Fibroblast of peridontal ligament (primary cell): ENCODE results near the gene ACVR2B.
A peak's percentile ranks its signal among the peaks of the same experiment; 100 is the strongest.

Experiments
- DNase-seq: peaks from one replicate; pipeline ENCODE4 v3.0.0-alpha.2; 2010; ENCODE audit errors: extremely low read depth

ACVR2B gene

GRCh38 chr3:38458796-38459498 is 5.3 kb downstream of the ACVR2B start:
- peak; percentile 87 for DNase-seq

GRCh38 chr3:38459499-38460048 is 5.9 kb downstream of the ACVR2B start:
- DNase-seq: peak; percentile 8

- no peak for DNase-seq
Observed at GRCh38 chr3:38460377-38461270, 6.9 kb downstream of the ACVR2B start.

DNA sequence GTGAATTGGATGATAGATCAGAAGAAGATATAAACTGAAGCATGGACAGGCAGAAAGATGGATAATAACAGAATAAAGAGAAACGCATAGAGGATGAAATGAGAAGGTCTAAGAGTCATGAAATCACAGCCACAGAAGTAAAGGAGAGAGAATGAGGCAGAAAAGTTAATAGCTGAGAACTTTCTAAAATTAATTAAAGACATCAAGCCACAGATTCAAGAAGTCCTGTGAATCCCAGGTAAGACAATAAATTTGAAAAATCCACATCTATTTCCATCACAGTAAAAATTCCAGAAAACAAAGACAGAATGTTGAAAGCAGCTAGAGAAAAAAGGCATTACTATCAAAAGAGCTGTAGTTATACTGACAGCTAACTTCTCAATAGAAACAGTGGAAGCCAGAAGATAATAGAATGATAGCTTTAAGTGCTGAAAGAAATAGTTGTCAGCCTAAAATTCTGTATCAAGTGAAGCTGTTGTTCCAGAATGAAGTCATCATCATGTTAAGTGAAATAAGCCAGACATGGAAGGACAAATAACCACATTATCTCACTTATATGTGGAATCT is 12.0 kb downstream of the ACVR2B start:
- no peak for DNase-seq

DNA sequence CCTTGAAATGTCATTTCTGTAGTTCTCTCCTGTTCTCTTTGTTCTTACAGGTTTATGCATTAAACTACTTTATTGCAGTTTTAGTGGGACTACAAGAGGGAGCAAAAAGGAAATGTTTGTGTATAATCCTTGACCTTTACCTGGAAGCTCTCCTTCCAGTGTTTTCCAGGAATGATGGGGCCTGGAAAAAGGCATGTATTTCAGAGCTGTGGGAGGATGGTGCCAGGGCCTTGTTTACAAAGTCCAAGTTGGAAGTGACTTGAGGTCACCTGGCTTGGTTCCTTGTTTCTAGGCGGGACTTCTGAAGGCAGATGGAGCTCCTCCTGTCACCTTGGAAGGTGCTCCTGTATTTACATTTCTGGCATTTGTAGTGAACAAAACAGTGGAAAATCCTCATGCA is 15.1 kb downstream of the ACVR2B start:
- no peak for DNase-seq

DNA sequence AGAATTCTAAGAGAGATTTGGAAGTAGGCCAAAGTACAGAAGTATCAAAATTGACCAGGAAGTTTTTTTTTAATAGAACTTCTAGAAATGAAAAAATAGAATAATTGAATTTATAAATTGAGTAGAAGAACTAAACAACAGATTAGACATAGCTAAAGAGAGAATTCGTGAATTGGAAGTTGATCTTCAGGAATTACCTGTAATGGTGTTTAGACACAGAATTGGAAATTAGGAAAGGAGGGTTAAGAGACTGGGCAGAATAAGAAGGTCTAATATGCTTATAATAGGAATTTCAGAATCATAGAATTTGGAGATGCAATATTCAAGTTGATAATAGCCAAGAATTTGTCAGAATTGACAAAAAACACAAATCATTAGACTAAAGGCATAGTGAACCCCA is 16.2 kb downstream of the ACVR2B start:
- DNase-seq: no peak

DNA sequence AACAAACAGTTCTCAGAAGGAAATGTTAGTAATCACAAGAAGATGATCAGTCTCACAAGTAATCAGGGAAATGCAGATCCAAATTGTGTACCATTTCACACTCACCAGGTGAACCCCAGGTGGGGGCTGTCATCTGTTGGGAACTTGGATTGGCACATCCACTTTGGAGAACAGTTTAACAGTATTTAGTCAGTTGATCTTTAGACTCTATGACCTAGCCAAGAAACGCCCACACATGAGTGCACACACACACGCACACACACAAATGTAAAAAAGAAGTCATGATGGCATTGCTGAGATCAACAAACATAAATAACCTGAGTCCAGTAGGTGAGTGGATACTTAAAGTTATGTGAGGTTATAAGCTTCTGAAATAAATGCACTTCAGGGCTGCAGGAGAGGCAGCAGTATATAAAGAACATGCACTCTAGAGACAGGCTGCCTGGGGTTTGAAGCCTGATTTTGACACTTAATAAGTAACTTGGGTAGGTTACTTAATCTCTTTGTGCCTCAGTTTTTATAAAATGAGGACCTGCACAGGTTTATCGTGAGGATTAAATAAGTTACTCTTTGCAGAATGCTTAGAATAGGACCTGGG is 17.7 kb downstream of the ACVR2B start:
- no peak for DNase-seq

- DNase-seq: no peak
Observed at GRCh38 chr3:38472342-38472741, 18.7 kb downstream of the ACVR2B start.

DNA sequence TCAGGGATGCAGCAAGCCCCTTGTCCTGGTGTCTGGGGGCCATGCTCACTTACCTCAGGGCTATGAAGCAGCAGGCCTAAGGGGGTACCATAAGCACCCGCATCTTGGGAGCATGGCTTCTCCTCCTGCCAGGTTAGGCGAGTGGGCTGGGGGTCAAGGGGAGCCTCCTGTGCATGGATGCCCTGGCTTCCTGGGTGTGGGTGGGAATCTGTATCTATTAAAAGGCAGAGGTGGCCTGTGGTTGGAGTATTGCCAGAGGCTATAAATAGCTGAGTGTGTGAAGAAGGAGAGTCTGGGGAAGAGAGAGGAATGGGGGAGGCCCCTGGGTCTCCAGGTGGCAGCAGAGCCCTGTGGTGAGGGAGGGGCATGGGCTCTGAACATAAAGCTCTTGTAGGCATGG is 19.5 kb downstream of the ACVR2B start:
- no peak for DNase-seq

- DNase-seq: no peak
Observed at GRCh38 chr3:38474928-38475605, 21.4 kb downstream of the ACVR2B start.

DNA sequence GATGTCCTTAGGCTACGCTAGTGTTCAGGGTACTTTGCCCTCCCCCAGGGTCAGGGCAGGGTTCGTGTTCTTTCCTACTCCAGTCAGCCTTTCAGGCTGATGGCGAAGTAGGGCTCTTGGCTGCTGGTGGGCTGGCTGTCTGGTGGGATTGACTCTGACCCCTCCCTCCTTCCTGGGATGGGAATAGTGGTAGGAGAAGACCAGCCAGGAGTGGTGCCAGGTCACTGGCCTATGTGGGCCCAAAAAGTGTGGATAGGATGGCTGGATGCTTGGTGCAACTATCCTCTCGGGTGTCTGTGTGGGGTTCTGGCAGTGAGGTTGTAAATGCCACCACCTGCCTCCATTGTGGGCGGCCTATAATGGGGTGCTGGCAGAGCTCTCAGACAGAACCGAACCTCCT is 22.0 kb downstream of the ACVR2B start:
- no peak for DNase-seq

DNA sequence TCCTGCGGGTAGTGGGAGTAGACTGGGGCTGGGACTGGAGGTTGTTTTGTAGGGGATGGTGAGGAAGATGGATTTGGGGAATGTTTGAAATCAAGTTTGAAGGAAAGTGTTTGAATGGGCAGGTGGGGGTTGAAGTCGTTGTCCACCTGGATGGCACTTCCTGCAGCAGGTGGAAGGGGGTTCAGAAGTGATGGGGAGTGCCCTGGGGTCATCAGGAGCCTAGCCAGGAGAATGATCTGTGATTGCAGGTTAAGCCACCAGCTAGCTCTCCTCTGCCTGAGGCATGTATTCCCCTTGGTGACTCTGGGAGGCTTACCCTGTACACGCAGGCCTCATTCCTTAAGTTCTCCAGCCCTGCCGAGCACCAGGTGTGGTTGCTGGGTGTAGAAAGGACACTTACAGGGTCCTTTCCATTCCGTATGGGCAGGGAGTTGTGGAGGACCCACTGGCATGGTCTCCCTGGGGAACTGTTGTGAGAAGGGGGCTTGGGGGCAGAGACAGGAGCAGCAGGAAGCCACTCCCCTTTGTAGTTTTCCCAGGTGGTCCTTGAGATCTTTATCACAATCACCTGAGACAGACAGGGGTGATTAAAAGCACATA is 22.6 kb downstream of the ACVR2B start:
- DNase-seq: no peak

GRCh38 chr3:38477057-38477820 is 23.5 kb downstream of the ACVR2B start:
- DNase-seq: no peak

DNA sequence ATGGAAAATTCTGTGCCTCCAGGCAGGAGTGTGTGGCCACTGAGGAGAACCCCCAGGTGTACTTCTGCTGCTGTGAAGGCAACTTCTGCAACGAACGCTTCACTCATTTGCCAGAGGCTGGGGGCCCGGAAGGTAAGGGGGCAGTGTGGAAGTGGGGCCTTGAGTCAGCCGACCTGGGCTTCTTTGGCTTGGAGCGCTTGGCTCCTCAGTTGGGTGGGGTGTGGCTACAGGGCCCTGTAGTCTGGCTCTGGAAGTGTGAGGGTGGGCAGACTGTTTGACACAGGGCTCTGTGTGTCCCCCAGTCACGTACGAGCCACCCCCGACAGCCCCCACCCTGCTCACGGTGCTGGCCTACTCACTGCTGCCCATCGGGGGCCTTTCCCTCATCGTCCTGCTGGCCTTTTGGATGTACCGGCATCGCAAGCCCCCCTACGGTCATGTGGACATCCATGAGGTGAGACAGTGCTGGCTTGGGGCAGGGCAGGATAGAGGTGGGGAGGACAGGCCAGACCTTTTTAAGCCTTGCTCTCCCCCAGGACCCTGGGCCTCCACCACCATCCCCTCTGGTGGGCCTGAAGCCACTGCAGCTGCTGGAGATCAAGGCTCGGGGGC is 24.3 kb downstream of the ACVR2B start:
- no peak for DNase-seq

- no peak for DNase-seq
Observed at GRCh38 chr3:38478901-38479300, 25.2 kb downstream of the ACVR2B start.

DNA sequence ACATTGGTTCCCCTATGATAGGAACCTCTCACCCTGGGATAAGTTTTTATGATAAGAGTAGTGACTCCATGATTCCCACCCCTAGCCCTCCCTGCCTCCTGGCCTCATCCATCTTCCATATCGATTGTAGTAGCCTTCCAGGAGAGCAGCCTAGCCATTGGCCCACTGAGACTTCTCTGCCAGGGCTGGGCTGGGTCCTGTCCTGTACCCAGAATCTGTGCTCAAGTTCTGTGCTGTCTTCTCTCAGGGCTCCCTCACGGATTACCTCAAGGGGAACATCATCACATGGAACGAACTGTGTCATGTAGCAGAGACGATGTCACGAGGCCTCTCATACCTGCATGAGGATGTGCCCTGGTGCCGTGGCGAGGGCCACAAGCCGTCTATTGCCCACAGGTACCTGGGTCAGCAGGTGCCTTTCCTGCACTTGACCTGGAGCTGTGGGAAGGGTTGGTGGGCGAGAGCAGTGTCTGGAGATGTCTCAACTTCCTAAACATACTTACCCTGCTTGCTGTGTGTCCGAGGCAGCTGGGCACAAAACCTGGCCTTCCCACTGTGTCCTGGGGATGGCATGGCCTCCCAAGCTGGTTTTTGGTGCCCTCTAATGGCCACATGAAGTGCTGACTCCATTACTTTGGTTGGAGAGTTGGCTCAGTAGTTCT is 25.9 kb downstream of the ACVR2B start:
- peak; percentile 78 for DNase-seq

DNA sequence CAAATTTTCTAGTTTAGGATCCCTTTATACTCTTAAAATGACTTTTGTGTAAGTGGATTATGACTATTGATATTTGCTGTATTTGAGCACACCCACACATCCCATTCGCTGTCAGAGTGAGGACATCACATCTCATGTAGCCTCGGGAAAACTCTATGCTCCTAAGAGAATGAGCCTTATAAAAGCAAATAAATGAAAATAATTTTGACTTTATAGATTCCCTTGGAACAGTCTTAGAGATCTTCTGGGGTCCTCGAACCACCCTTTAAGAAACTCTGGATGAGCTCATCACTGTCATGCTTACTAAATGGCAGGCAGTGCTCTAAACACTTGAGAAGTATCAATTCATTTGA is 26.4 kb downstream of the ACVR2B start:
- no peak for DNase-seq

DNA sequence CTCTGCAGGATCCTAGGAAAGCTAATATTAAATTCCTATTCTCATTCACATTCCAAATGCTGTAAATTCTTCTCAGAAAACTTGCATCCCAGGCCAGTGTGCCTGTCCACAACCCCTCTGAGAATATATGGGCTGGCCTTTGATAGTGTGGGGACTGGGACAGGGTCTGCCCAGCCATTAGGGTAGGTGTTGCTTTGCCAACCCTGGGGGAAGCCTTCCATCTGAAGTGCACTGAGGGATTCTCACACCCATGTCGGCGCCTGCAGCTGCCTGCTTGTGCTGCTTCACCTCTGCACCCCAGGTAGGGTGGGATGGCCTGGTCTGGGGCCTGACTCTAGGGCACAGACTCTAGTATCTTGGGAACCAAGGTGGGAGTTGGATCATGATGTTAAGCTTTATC is 27.2 kb downstream of the ACVR2B start:
- no peak for DNase-seq

GRCh38 chr3:38482951-38483350 is 29.3 kb downstream of the ACVR2B start:
- DNase-seq: no peak

- DNase-seq: no peak
Observed at GRCh38 chr3:38487323-38487722, 33.6 kb downstream of the ACVR2B start.
